HepG2 (cell line): ENCODE measurements around the gene RREB1. TPM values are rescaled to one million over a fixed set of nuclear protein-coding genes. Genes with fewer than 3 reads are reported as not detected.

ENCODE experiments used
- CENPBD1 ChIP-seq: sonication (generic); formaldehyde crosslinking; IDR thresholded peaks from 2 replicates; pipeline ENCODE4 v1.8.0; 2022; ENCODE audit warnings: missing genetic modification reagents, low read depth, mild to moderate bottlenecking, borderline replicate concordance
- DBP ChIP-seq: sonication (generic); formaldehyde crosslinking; IDR thresholded peaks from 2 replicates; pipeline ENCODE4 v1.4.0; 2020; ENCODE audit warnings: missing genetic modification reagents; ENCODE audit errors: not compliant biosample characterization
- E2F2 ChIP-seq: sonication (generic); formaldehyde crosslinking; IDR thresholded peaks from 2 replicates; pipeline ENCODE4 v1.4.0; 2020; ENCODE audit warnings: missing genetic modification reagents, borderline replicate concordance
- KDM5B ChIP-seq: sonication (generic); formaldehyde crosslinking; IDR thresholded peaks from 2 replicates; pipeline ENCODE4 v1.4.0; 2020; ENCODE audit warnings: missing genetic modification reagents, mild to moderate bottlenecking, borderline replicate concordance
- MAFF ChIP-seq: IDR thresholded peaks from 2 replicates; pipeline ENCODE4 v1.6.1; 2011; ENCODE audit warnings: low read depth, low read length, improper control_type of control experiment
- MEIS2 ChIP-seq: sonication (generic); formaldehyde crosslinking; IDR thresholded peaks from 2 replicates; pipeline ENCODE4 v1.9.0; 2021; ENCODE audit warnings: mild to moderate bottlenecking, missing genetic modification reagents
- MYC ChIP-seq: sonication (generic); formaldehyde crosslinking; IDR thresholded peaks from 2 replicates; pipeline ENCODE4 v1.9.0; 2021; ENCODE audit warnings: missing genetic modification reagents, borderline replicate concordance
- NFIB ChIP-seq: sonication (generic); formaldehyde crosslinking; IDR thresholded peaks from 2 replicates; pipeline ENCODE4 v1.9.0; 2021; ENCODE audit warnings: missing genetic modification reagents, mild to moderate bottlenecking, borderline replicate concordance
- ONECUT2 ChIP-seq: sonication (generic); formaldehyde crosslinking; IDR thresholded peaks from 2 replicates; pipeline ENCODE4 v1.4.0; 2020; ENCODE audit warnings: missing genetic modification reagents
- POGZ ChIP-seq: sonication (generic); formaldehyde crosslinking; IDR thresholded peaks from 2 replicates; pipeline ENCODE4 v1.4.0; 2020; ENCODE audit warnings: mild to moderate bottlenecking, missing genetic modification reagents
- RARA ChIP-seq: IDR thresholded peaks from 2 replicates; pipeline ENCODE4 v1.6.1; 2016; ENCODE audit warnings: missing genetic modification reagents, missing compliant biosample characterization
- RBM22 ChIP-seq: fragments of 200-400 bp; formaldehyde crosslinking; optimal IDR thresholded peaks from 2 replicates; pipeline ENCODE3; 2017; ENCODE audit warnings: mild to moderate bottlenecking, low read length, moderate library complexity
- SALL1 ChIP-seq: sonication (generic); formaldehyde crosslinking; IDR thresholded peaks from 2 replicates; pipeline ENCODE4 v1.8.0; 2022; ENCODE audit warnings: mild to moderate bottlenecking, missing genetic modification reagents
- ZFP37 ChIP-seq: sonication (generic); formaldehyde crosslinking; IDR thresholded peaks from 2 replicates; pipeline ENCODE4 v1.4.0; 2020; ENCODE audit warnings: missing genetic modification reagents, borderline replicate concordance
- ZNF367 ChIP-seq: sonication (generic); formaldehyde crosslinking; IDR thresholded peaks from 2 replicates; pipeline ENCODE4 v1.4.0; 2020; ENCODE audit warnings: missing genetic modification reagents, borderline replicate concordance
- ZNF574 ChIP-seq: sonication (generic); formaldehyde crosslinking; IDR thresholded peaks from 2 replicates; pipeline ENCODE4 v1.4.0; 2020; ENCODE audit warnings: missing genetic modification reagents
- ZSCAN12 ChIP-seq: sonication (generic); formaldehyde crosslinking; IDR thresholded peaks from 2 replicates; pipeline ENCODE4 v1.9.0; 2021; ENCODE audit warnings: mild to moderate bottlenecking, missing genetic modification reagents
- polyA plus RNA-seq, 8 experiments: library from polyadenylated mRNA; depleted of rRNA in 3 of 8; stranded (reverse) in 7 of 8; unstranded in 1 of 8; fragments of >200 nt; fragmentation: Illumina TruSeq in 4 of 8; extraction: Trizol in 4 of 8; gene quantifications; 2 replicates each; pipeline versions ENCODE4 v1.2.1 to v1.2.3, GENCODE V29; 2011 to 2016; ENCODE audit warnings: low read depth in 4 of 8, missing spikeins in 1 of 8, mixed read lengths in 1 of 8; ENCODE audit not compliant: insufficient read depth in 1 of 8
- total RNA-seq, 5 experiments: library from RNA; depleted of rRNA; stranded (reverse); fragments of >200 nt; fragmentation: Illumina TruSeq; extraction: Trizol; gene quantifications; 2 replicates each; pipeline ENCODE4 v1.2.3, GENCODE V29; 2016; ENCODE audit warnings: low read depth in 1 of 5
- TF ChIP-seq, protein P1 (sequence below): sonication (generic); formaldehyde crosslinking; IDR thresholded peaks from 2 replicates; pipeline ENCODE4 v1.4.0; 2020; ENCODE audit warnings: mild to moderate bottlenecking, missing genetic modification reagents
- TF ChIP-seq, protein P2 (sequence below): IDR thresholded peaks from 2 replicates; pipeline ENCODE4 v1.6.1; 2012; ENCODE audit warnings: inconsistent platforms
- TF ChIP-seq, protein P3 (sequence below): IDR thresholded peaks from 2 replicates; pipeline ENCODE4 v1.6.1; 2016; ENCODE audit warnings: low read depth

The RREB1 gene
- total and polyA plus RNA-seq, 2 of the 13 experiments (the other 11 are each of a cell fraction or from before 2014, with no cell fraction given), result 6.1 to 23.2 TPM

DNA sequence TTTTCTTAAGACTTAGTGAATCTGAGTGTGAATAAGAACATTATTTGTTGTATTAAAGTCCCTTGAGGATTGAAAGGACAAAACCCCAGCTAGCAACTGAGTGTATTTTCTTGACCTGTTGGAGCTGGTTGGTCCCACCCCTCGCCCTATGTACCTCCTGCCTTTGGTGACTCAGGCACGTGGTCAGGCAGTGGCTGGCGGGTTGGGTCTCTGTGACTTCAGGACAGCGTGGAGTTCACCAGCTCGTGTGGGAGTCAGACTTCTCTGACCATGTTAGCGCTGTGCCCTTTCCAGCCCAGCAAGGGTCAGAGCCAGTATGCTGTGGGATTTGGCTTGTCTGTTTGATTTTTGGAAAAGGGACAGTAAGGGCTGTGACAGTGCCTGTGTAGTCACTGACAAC, 111.5 kb downstream of the RREB1 start (continued):
- peak; percentile 76; the same call in 1 of the 2 replicates for TF ChIP-seq SALL1 (CRISPR knock-in tag)
- 0 out of 2 replicates have a peak, but pooled peaks have one; percentile 39 for TF ChIP-seq ZSCAN12 (CRISPR knock-in tag)
- peak; percentile 34 for TF ChIP-seq RBM22
- TF ChIP-seq RARA (CRISPR knock-in tag), result peak; percentile 43; the same call in 1 of the 2 replicates
- TF ChIP-seq, protein P1, sequence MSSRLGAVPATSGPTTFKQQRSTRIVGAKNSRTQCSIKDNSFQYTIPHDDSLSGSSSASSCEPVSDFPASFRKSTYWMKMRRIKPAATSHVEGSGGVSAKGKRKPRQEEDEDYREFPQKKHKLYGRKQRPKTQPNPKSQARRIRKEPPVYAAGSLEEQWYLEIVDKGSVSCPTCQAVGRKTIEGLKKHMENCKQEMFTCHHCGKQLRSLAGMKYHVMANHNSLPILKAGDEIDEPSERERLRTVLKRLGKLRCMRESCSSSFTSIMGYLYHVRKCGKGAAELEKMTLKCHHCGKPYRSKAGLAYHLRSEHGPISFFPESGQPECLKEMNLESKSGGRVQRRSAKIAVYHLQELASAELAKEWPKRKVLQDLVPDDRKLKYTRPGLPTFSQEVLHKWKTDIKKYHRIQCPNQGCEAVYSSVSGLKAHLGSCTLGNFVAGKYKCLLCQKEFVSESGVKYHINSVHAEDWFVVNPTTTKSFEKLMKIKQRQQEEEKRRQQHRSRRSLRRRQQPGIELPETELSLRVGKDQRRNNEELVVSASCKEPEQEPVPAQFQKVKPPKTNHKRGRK (CRISPR knock-in tag), result no peak
- peak; percentile 56 for TF ChIP-seq DBP
- peak; percentile 80 for TF ChIP-seq POGZ (CRISPR knock-in tag)
- TF ChIP-seq, protein P2, sequence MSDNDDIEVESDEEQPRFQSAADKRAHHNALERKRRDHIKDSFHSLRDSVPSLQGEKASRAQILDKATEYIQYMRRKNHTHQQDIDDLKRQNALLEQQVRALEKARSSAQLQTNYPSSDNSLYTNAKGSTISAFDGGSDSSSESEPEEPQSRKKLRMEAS, result peak; percentile 71
- peak; percentile 62 for TF ChIP-seq KDM5B (CRISPR knock-in tag)
- peak; percentile 30; the same call in 1 of the 2 replicates for TF ChIP-seq ZNF574
- TF ChIP-seq ONECUT2 (CRISPR knock-in tag), result no peak
- TF ChIP-seq MYC (CRISPR knock-in tag), result peak; percentile 53
- TF ChIP-seq E2F2 (CRISPR knock-in tag), result peak; percentile 44; the same call in 1 of the 2 replicates
- no peak for TF ChIP-seq CENPBD1 (CRISPR knock-in tag)
- TF ChIP-seq ZFP37 (CRISPR knock-in tag), result 0 out of 2 replicates have a peak, but pooled peaks have one; percentile 46
- TF ChIP-seq MAFF, result no peak
- TF ChIP-seq, protein P3, sequence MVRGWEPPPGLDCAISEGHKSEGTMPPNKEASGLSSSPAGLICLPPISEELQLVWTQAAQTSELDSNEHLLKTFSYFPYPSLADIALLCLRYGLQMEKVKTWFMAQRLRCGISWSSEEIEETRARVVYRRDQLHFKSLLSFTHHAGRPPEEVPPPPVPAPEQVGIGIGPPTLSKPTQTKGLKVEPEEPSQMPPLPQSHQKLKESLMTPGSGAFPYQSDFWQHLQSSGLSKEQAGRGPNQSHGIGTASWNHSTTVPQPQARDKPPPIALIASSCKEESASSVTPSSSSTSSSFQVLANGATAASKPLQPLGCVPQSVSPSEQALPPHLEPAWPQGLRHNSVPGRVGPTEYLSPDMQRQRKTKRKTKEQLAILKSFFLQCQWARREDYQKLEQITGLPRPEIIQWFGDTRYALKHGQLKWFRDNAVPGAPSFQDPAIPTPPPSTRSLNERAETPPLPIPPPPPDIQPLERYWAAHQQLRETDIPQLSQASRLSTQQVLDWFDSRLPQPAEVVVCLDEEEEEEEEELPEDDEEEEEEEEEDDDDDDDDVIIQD, result peak; percentile 63; the same call in 1 of the 2 replicates
- no peak for TF ChIP-seq NFIB (CRISPR knock-in tag)
- peak; percentile 74; the same call in 1 of the 2 replicates for TF ChIP-seq MEIS2
- 0 out of 2 replicates have a peak, but pooled peaks have one; percentile 42 for TF ChIP-seq ZNF367 (CRISPR knock-in tag)
